ENCODE results near the gene ITPRID2.

DNA sequence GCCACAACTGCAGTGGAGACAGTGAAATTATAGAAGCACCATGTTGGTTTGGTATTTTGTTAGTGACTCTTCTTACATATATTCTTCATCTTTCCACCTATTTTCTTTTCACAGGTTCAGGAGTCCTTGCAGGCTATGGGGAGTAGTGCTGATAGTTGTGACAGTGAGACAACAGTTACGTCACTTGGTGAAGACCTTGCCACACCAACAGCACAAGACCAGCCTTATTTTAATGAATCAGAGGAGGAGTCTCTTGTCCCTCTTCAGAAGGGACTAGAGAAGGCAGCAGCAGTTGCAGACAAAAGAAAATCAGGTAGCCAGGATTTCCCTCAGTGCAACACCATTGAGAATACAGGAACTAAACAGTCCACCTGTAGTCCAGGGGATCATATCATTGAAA lies 23.6 kb downstream of the ITPRID2 start:
- TF ChIP-seq, protein P1, sequence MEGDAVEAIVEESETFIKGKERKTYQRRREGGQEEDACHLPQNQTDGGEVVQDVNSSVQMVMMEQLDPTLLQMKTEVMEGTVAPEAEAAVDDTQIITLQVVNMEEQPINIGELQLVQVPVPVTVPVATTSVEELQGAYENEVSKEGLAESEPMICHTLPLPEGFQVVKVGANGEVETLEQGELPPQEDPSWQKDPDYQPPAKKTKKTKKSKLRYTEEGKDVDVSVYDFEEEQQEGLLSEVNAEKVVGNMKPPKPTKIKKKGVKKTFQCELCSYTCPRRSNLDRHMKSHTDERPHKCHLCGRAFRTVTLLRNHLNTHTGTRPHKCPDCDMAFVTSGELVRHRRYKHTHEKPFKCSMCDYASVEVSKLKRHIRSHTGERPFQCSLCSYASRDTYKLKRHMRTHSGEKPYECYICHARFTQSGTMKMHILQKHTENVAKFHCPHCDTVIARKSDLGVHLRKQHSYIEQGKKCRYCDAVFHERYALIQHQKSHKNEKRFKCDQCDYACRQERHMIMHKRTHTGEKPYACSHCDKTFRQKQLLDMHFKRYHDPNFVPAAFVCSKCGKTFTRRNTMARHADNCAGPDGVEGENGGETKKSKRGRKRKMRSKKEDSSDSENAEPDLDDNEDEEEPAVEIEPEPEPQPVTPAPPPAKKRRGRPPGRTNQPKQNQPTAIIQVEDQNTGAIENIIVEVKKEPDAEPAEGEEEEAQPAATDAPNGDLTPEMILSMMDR (IDR thresholded peaks at IDR 0.05; ENCODE audit: low read depth, low read length): no peak
- TF ChIP-seq, protein P2, sequence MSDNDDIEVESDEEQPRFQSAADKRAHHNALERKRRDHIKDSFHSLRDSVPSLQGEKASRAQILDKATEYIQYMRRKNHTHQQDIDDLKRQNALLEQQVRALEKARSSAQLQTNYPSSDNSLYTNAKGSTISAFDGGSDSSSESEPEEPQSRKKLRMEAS (IDR thresholded peaks at IDR 0.05; ENCODE audit: low read depth, low read length): no peak
- TF ChIP-seq POLR2A (IDR thresholded peaks at IDR 0.05; ENCODE audit: extremely low read depth, insufficient read length): no peak
